DMS 273 (cell line): ENCODE measurements around the gene TMEM132E.

Experiments
- DNase-seq: peaks from one replicate; lab custom pipeline; 2025; ENCODE audit not compliant: unreplicated experiment; lab: John Stamatoyannopoulos, UW

Gene TMEM132E

DNA sequence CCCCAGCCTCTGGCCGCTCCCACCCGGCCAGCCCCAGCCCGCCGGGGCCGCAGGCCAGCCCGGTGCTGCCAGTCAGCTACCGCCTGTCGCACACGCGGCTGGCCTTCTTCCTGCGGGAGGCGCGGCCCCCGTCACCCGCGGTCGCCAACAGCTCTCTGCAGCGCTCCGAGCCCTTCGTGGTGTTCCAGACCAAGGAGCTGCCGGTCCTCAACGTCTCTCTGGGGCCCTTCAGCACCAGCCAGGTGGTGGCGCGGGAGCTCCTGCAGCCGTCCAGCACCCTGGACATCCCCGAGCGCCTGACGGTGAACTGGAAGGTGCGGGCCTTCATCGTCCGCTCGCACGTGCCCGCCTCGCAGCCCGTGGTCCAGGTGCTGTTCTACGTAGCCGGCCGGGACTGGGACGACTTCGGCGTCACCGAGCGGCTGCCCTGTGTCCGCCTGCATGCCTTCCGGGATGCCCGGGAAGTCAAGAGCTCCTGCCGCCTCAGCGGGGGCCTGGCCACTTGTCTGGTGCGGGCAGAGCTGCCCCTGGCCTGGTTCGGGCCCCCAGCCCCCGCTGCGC lies 46.8 kb downstream of the TMEM132E start:
- no peak for DNase-seq

DNA sequence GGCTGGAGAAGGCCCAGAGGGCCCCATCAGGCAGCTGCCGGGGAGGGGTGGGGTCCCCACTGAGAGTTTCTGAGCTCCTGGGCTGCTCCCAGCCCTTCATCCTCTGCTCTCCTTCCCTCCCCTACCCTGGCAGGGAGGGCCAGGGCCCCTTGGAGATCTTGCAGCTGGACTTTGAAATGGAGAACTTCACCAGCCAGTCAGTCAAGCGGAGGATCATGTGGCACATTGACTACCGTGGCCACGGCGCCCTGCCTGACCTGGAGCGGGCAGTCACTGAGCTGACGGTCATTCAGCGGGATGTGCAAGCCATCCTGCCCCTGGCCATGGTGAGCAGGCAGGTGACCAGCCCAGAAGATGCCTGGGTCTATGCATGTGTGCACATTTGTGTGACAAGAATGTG lies 49.5 kb downstream of the TMEM132E start:
- DNase-seq: no peak

- peak; percentile 32 for DNase-seq
These were observed 54.0 kb downstream of the TMEM132E start for GRCh38 chr17:34633351-34633750.

DNA sequence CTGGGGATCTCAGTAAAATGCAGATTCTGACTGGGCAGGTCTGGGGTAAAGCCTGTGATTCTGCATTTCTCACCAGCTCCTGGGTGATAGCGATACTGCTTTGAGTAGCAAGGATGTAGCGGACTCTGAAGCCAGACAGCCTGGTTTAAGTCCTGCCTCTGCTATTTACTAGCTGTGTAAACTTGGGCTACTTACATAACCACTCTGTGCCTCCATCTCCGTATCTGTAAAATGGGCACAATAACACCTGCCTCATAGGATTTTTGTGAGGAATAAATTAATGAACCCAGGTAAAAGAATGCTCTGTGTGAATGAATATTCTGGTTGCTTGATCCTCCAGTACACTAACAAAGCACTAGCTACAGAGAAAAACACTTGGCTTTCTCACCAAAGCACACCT lies 54.4 kb downstream of the TMEM132E start:
- no peak for DNase-seq

- no peak for DNase-seq
These were observed 55.3 kb downstream of the TMEM132E start for GRCh38 chr17:34634551-34635160.

- no peak for DNase-seq
These were observed 56.5 kb downstream of the TMEM132E start for GRCh38 chr17:34635876-34636275.

DNA sequence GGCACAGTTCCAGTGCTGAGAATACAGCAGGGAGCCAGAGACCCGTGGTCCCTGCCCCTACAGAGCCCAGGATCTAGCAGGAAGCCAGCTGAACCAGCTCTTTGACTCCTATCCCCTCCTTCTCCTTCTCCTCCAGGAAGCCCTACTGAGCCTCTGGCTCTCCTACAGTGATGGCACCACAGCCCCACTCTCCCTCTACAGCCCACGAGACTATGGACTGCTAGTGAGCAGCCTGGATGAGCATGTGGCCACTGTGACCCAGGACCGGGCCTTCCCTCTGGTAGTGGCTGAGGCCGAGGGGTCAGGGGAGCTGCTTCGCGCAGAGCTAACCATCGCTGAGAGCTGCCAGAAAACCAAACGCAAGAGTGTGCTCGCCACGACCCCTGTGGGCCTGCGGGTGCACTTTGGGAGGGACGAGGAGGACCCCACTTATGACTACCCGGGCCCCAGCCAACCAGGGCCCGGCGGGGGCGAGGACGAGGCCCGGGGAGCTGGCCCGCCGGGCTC lies 57.7 kb downstream of the TMEM132E start:
- no peak for DNase-seq

- DNase-seq: peak; percentile 89
These were observed 58.5 kb downstream of the TMEM132E start for GRCh38 chr17:34637548-34638525.

- no peak for DNase-seq
These were observed 59.3 kb downstream of the TMEM132E start for GRCh38 chr17:34638526-34639260.

DNA sequence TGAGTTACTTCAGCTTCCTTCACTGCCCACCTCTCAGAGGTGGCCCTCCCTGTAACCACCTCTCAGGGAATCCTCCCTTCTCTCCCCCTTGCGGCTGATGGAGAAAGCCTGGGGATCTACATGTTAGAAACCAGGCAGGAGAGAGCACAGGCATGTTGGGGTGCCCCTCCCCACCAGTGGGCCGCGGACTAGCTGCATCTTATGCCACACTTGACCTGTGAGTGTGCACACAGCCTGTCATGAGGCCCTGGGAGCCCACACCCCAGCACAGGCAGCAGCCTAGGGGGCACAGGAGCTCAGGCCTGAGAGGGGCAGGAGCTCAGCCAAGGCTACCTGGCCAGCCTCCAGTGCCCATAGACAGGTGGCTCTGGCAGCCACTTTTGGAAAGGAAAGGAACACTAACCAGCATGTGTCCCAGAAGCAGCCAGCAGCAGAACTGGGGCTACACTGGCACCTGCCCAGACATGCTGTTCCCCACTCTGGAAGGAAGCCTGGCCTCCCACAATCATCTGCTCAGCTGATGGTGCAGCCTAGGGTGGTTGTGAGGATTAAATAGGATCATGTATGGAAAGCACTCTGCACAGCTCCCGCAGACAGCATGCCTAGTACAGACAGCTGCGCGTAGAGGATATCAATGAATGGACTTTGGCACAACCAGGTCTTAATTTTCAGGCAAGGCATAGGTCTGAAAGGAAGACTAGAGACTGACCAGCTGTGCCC lies 60.5 kb downstream of the TMEM132E start:
- DNase-seq: peak; percentile 52

GRCh38 chr17:34641368-34641767 lies 62.0 kb downstream of the TMEM132E start:
- no peak for DNase-seq

- DNase-seq: no peak
These were observed 65.7 kb downstream of the TMEM132E start for GRCh38 chr17:34644941-34645550.

DNA sequence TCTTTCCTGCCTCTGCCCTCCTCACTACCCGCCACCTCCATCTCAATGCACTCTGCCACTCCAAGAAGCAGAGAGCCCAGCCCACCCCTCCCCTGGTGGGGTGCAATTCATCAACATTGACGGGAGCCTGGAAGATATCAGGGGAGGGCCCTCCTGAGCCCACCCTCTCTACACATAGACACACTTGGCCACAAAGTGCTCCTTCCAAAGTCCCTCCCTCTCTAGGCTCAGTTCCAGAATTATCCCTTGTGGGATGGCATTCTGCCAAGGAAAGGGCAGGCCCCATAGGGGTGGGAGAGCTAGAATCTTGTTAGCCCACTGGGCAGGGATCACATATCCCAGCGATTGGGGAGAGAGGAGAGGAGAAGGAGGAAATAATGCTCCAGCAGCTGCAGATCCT lies 66.2 kb downstream of the TMEM132E start:
- peak; percentile 54 for DNase-seq

DNA sequence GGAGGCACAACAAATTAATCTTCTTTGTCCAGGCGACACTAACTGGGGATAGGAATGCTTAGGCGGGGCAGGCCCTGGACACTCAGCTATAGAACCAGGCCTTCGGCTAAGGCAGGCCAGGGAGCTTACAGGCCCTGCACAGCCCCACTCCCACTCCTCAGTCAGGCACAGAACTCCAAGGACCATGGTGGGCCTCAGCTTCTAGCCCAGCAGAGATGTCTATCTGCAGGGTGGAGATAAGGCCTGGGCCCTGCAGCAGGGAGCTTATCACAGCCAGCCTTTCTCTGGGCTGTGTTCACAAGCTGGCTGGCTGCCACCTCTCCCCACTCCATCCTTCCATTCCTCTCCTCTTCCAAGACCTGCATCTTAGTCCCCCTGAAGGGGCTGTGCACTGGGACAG lies 68.1 kb downstream of the TMEM132E start:
- DNase-seq: no peak

DNA sequence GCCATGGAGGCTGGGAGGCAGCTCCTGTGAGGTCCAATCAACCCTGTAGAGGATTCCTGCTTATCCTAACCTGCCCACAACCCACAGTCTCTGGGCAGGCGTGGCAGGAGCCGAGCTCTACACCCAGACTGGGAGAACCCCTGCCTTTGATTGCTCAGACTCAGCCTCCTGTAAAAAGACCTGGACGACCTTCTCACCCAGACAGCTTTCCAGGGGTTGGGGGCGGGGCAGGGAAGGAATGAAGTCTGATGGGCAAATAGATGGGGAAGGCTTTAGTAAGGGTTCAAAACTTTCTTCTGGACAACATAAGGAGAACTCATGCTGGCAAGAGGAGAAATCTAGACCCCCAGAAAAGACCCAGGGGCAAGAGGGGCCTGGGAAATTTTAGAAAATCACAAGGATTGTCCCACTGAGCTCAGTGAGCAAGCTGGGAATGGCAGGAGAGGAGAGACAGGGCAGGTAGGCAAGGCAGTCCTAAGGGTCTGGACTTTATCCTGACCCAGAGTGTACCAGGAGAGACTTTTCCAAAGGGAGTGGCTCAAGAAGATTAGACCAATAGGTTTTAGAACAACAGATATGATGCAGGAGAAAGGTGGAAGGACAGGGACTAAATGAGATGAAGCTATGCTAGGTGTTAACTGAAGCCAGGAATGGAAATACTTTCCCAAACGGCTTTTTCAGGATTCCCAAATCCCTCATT lies 70.8 kb downstream of the TMEM132E start:
- no peak for DNase-seq

- no peak for DNase-seq
These were observed 72.0 kb downstream of the TMEM132E start for GRCh38 chr17:34651402-34651811.

DNA sequence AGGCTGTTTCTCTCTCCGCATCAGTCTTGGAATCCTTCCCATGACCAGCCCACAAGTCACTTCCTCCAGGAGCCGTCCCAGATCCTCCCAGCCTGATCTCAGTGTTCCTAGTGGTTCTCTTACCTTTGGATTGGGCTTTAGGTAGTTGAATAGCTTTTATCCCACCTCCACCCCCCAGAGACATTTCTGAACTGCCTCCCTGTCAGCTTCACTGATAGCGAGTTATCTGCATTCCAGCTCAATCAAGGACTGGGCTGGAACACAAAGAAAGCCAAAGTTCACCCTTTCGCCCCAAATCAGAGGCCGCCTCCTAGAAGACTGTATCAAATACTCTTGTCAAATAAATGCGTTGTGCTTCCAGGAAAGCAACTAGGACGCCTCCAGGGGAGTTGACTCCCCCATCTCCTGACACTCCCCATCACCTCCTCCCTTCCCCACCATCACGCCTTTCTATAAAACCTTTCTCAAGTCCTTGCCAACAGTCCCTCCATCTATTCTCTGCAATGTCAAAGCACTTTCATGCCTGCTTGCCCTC lies 72.7 kb downstream of the TMEM132E start:
- no peak for DNase-seq

DNA sequence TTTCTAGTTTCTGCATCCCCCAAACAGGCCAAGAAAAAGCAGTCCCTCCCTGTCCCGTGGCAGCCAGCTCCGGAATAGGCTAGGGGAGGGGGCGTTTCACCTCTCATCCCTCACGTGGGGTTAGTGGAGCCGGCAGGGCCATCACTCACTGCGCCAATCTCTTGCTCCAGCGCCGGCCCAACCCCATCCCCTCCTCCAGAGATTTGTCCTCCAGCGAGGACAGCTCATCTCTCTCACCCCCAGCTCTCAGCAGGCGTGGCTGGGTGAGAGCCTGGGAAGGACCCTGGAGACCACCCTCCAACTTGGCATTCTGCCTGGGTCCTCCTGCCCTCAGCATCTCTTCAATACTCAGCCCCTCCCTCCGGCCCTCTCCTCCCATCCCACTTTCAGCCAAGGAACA lies 74.1 kb downstream of the TMEM132E start:
- no peak for DNase-seq

DNA sequence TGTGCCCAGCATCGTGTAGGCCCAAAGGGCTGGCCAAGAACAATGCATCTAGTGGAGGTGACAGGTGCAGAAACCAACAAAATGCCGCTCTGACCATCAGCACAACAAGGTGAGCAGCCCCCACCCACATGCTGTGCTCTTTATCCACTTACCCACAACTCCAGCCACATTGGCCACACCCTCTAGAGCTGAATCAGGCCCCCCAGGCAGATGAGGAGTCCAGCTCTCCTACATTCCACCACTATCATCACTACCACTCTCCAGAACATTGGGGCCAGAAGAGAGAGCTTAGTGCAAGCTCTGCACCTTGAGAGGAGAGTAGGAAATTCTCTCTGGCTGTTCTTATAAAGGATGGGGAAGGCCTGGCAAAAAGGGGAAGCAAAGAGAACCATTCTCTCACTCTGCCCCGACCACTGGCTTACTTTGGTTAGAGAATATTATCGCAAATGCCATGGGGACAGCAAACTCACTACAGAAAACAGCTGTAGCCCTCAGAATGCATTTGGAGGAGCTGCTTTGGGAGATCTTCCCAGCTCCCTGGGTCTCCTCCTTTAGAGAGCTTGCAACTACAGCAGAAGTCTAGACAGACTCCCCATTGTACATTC lies 75.0 kb downstream of the TMEM132E start:
- no peak for DNase-seq
